GM03348 (cell line): ENCODE measurements around the gene POLD2.
A peak's percentile ranks its signal among the peaks of the same experiment; 100 is the strongest.

Source experiments
- DNase-seq: peaks from one replicate; pipeline ENCODE4 v3.0.0; 2012; ENCODE audit warnings: low spot score

Gene POLD2

DNA sequence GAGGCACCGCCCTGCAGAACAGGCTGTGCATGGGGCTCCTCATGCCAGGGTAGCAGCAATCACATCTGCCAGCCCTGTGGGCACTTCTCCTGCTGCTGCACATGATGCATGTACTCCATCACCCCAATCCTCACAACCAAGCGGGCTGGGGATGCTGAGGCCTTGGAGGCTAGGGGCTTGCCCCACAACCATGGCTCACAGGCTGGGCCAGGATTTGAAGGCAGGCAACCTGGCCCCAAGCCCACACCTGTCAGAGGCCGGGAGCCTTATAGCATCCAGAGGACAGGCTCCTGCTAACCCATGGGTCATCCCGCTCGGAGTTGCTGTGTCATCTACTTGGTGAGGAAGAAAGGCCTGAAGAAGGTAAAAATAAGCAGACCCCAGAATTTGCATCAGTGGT lies 43.2 kb downstream of the POLD2 start:
- DNase-seq: no peak

DNA sequence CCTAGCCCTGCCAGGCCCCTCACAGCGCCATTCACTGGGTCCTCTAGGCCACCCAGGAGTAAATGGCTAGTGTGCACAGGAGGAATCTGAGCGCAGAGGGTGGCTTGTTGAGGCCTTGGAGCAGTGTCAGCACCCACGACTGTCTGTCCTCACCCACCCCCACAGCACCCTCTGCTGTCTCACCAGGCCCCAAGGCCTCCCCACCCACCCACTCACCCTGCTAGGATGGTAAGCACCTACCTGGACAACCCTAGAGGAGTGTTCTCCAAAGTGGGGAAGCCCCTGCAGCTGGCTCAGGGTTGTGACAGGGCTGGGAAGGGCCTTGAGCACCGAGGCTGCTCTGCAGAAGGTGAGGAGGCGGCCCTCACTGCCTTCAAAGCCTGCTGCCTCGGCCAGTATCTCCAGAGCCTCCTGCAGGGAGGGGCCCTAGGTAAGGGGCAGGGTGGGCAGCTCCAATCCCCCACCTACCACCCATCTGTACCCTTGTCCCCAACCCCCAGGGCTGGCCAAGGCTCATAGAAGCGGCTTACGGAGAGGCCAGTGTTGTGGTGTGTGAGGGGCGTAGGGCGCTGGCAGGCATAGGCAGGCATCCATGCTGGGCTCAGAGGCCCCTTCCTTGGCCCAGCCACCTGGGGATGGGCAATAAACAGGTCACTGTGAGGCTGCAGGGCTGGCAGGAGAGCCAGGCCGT lies 43.9 kb downstream of the POLD2 start:
- no peak for DNase-seq

DNA sequence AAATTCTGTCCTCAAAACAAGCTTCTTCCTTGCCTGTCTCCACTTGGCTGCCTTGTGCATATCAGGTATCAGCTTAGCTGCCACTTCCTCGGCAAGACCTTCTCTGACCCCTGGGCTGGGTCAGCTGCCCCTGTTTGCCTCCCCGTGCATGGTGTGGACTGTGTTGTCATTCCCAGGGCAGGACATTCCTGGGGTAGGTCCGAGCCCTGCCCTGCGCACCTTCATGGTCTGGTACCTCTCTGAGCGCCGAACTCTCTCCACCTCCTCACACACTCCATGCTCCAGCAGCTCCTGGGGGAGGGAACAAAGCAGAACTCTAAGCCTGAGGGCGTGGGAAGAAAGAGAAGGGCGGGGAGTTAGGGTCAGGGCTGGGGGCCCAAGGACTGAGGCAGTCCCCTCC lies 44.8 kb downstream of the POLD2 start:
- no peak for DNase-seq

DNA sequence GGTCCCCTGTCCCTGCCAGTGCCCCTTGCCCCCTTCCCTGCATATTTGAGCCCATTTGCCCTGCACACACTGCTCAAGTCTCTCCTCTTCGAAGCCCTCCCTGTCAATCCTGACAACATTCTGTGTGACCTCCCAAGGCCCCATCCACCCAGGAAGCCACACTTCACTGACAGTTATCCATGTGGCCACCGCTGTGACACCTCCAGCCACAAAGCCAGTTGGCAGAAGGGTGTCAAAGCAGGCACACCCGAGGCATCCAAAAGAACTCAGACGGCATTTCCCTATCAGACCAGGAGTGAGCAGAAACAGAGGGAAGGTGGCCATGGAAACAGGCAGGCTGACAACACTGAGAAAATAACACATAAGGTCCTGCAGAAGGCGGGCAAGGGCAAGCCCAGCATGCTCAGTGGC lies 45.7 kb downstream of the POLD2 start:
- no peak for DNase-seq

DNA sequence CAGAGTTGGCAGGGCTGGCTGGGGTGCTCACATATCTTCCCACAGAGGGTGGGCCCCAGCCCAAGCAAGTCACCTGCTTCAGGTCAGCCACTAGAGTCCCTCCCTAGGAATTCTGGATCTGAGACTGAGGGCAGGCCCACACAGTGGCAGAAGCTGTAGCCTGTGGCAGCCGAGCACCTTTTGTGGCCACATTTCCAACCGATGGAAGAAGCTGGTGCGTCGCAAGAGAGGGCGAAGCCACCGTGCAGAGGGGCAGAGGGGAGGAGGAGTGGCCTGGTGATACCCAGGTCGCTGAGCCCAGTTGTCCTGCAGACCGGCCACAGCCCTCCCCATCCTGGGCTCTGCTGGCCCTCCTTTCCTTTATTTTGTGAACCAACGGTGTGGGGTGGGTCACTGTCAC lies 46.3 kb downstream of the POLD2 start:
- DNase-seq: no peak

DNA sequence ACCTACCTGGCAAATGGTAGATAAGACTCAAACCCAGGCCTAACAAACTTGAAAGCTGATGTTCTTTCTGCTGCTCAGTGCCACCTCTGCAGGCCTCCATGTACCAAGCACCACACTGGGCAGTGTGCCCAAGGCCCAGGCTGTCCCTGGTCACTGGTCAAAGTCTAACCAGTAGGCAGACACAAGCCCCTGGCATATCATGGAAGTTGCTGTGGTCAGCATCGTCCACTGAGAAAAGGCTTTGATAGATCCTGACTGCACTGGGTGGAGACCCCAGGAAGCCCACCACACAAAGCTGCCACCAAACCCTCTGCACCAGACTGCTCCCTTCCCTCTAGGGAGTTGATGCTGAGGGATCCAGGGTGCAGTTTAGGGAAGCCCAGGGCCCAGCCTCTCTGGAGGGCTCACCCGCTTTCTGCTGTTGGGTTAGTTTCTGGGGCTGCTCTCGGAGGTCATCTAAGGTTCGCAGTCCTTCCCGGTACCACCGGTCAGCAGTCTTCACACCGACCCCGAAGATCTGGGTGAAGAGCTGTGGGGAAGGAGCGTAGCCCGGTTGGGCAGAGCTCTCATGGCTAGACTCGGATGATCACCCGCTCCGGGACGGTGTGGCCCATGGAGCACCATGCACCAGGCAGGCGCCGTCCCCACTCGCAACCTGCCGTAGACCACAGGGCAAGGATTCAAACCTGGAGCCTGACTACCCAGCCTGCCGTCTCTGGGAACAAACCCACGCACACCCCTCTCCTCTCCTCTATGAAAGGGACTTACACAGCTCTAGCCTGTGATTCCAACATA lies 47.0 kb downstream of the POLD2 start:
- no peak for DNase-seq

DNA sequence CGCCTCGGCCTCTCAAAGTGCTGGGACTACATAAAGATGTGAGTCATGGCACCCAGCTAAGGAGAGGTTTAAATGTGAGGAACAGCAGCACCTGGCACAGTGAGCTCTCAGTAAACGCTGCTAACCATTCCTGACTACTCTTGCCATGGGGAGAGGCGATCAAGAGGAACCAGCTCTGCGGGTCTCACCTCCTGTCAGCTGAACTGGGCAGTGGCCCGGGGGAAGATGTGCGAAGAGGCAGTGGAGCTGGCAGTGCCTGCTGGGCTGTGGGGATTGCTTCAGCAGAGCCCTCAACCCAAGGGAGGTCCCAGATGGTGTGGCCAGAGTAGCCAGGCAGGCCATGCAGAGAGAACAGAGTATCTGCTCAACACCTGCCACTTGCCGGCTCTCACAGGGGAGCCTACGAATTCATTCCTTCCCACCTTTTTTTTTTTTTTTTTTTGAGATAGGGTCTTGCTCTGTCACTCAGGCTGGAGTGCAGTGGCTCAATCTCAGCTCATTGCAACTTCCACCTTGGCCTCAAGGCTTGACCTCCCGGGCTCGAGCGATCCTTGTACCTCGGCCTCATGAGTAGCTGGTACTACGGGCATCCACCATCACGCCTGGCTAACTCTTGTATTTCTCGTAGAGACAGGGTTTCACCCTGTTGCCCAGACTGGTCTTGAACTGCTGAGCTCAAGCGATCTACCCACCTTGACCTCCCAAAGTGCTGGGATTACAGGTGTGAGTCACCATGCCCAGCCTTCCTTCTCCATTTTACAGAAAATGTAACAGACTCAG lies 47.9 kb downstream of the POLD2 start:
- no peak for DNase-seq

DNA sequence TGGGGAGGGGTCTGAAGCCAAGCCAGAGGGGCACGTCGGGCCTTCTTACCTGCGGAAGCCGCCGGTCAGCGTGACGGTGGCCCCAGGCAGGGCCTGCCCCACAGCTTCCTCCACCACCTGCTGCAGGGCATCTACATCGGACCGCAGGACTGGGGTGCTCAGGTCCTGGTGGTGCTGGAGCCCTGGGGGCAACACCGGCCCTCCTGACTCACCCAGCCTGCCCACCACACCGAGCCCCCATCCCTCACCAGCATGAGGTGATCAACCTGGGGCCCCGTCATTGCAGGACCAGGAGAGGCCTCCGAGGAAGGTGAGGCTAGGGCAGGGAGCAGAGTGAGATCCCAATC lies 49.0 kb downstream of the POLD2 start:
- no peak for DNase-seq

DNA sequence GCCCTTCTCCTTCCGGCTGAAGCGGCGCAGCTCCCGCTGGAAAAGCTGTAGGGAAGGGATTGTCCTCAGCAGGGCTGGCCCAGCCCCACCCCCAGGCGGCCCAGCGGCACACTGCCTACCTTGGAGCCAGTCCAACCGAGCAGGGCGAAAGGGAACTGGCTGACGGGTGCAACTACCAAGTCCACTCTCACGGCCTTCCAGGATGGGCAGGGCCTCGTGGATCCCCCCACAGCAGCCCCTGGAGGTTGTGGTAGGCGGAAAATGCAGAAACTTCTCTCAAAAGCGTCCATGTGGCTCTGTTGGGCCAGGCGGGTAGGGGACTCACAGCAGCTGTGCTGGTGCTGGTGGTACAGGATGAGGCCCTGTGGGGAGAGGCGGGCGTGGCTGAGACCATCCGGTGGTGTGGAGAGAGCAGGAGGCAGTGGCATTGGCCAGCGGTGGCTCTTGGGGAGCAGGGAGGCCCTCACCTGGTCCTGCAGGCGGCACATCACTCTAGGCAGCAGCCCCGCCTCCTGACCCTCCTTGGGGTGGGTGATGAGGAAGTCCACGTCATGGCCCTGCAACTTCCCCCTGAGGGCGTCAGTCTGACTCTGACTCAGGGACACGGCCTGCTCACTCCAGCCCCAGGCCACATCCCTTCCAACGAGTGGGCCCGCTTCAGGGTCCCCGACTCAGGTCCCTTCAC lies 49.5 kb downstream of the POLD2 start:
- no peak for DNase-seq

DNA sequence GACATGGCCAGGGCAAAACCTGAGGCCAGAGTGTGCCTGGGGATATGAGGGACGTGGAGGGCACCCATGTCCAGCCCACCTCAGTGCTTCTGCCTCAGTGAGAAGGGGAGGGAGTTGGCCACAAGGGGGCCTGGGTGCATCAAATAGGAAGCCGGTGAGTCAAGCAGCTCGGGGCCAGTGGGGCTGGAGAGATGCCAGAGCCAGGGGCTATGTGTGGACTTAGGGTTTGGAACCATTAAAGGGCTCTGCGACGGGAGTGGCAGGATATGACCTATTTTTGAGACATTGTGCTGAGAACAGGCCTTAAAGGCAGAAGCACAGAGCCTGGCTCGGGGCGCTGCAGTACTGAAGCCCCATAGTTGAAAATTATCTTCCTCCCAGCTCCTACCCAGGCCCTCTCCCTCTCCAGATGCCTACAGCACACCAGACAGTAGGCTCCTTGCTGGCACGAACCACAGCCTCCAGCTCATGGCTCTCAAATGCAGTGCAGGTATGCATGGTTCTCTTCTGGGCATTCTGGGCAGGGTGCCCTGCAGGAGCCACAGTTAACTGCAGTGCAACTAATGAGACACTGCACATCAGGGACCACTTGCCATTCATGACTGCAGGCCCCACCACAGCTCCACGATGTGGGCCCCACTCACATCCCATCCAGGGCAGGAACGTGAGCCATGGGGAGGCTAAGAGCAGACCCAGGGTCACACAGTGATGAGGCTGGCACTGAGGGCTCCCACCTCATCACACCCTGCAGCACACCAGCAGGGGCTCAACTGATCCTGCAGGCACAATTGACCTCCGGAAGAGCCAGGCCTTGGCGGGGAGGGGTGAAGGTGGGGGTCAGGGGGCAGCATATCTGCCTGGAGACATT lies 50.8 kb downstream of the POLD2 start:
- DNase-seq: peak; percentile 88

DNA sequence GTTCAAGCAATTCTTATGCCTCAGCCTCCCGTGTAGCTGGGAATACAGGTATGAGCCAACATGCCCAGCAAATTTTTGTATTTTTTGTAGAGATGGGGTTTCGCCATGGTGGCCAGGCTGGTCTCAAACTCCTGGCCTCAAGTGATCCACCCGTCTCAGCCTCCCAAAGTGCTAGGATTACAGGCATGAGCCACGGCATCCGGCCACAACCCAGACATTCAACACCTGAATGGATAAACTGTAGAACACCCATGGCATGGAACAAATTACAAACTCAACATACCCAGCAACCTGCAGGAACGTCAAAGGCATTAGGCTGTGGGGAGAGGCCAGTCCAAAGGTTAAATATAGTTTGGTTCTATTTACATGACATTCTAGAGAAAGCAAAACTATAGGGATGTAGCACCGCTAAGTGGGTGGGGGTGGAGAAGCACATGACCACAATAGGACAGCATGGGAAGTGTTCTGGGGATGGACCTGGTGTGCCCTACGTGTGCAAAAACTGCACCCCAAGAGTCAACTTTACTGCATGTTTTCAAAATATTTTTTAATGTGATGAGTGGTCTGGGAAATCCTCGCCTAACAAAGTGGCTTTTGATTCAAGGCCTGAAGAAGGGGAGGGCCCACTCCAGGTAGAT lies 51.5 kb downstream of the POLD2 start:
- no peak for DNase-seq

DNA sequence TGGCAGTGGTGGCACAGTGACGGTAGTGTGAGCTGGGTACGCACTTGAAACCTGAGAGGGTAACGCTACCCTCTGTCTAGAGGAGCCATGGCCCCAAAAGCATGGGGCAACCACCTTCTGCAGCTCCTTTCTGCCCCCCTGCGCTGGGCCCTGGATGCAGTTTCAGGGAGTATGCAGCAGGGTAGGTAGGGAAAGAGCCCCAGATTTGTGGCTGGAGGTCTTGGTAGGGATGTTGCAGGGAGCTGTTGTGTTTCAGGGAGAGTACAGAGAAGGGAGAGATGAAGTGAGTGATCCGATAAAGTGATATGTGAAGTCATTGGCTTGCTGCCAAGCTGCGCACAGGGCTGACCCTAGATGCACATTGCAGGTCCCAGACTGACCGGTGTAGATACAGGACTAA lies 55.3 kb downstream of the POLD2 start:
- no peak for DNase-seq

DNA sequence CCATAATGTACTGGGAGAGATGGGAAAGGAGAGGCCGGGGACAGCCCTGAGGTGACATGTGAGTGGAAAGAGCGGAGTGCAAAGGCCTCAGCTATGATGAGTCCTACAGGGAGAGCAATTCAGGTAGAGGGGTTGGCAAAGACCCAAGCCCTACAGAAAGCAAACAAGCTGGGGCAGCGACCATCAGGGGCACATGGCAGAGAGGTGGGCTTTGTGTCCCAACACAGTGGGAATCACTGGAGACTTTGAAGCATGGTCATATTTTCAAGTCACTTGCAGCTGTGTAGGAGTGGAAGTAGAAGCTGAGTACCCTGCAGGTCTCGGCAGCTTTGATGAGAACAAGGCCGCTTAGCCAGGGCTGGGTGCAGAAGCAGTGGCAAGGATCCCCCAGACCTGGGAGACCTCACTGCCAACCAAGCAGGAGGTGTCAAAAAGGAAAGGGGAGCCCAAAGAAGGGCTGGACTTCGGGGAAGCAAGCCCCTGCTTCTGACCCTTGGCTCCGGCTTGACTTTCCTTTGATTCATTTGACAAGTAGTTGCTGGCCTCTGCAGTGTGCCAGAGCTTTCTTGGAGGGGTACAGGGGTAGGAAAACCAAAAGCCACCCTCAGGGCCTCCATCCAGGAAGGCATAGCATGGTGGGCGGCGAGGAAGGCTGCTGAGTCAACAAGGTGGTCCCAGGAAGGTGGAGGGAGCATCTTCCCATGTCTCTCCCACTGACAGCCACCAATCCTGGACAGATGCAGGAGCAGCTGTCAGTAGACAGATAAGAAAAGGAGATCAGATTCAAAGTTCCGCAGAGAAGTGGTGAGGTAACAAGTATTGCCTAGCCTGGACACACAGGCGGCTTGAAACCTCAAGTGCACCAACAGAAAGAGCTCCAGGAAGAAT lies 56.0 kb downstream of the POLD2 start:
- no peak for DNase-seq

DNA sequence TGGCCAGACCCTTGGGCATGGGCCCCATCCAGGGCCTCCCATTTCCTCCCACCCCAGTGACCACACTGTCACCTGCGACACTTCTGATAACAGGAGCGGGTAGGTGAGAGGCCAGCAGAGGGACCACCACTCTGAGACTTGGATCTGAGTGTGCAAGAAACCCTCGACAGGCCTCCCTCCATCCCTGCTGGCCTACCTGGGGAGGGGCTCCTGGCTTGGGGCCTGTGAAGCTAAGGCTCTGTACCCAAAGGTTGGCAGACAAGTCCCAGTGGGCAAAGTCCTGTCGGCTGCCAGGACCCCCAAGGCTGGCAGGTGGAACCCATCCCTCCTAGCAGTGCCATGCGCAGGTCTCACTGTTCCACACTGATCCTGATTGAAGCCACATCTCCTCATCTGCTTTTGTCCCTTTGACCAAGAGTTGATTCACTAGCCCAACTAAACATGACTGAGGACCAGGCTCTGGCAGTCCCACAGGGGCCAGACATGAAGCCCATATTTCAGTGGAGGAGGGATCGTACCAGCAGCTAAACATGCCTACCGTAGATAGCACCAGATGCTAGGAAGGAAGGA lies 56.8 kb downstream of the POLD2 start:
- DNase-seq: no peak

DNA sequence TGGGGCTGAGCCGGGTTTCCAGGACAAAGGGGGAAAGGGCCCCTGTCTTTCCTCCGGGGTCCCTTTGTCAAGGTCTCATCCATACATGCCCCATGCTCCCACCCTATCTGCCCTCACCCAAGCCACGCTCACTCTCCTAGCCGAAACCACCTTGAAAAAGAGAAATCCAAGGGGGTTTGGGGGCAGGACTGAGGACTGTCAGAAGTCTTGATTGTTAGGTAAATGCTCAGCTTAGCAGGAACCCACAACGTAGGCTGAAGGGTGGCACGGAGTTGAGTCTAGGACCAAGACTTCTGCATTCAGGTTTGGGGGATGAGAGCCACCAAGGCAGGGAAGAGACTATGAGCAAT lies 57.3 kb downstream of the POLD2 start:
- no peak for DNase-seq

DNA sequence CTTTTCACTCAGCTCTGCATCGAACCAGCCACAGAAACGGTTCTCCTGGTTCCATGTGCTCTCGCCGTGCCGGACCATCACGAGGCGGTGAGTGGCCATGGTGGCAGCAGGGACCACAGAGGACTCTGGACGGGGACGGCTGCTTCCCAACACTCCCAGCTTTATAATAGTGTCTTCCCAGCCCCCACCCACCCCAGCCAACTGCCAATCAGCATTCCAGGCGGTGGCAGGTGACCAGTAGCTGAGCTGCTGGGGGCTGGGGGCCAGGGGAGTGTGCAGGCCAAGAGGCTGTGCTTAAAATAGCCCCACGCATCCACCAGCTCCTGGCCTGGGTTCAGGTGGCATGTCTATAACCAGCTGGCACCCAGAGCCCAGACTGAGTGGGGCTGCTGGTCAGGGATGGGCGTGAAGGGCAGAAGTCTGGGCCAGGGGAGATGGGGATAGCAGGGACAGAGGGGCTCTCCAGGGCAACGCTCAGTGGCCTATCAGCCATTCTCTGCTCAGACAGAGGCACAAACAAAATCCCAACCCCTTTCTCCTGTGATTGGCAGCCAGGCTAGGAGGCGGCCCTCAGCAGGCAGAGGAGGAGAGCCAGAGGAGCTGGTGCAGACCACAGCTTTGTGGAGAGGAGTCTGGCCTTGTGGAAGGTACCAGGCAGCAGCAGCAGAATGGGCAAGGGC lies 57.8 kb downstream of the POLD2 start, which contains the start of gene PGAM2:
Gene PGAM2 (minus strand): TSS at position 137 of the 680 bp plus-strand sequence. CDS start 38 bp downstream, at position 99.
- peak; percentile 44 for DNase-seq

DNA sequence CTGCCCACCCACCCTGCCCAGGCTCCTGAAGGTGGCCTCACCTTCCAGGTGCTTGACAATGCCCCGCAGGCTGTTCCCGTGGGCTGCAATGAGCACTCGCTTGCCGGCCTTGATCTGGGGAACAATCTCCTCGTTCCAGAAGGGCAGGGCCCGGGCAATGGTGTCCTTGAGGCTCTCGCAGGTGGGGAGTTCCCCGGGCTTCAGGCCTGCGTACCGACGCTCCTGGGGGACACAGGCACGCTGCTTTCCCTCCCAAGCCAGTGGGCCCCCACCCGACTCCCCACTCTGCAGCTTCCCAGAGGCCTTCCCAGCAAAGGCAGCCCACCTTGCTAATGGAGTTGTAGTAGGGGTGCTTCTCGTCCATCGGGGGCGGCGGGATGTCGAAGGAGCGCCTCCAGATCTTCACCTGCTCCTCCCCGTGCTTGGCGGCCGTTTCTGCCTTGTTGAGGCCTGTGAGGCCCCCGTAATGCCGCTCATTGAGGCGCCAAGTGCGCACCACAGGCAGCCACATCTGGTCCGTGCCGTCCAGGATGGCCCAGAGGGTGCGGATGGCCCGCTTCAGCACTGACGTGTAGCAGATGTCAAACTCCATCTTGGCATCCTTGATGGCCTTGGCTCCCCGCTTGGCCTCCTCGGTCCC lies 58.4 kb downstream of the POLD2 start:
- no peak for DNase-seq
